Measurements from ENCODE around the gene NOTCH1. TPM values are rescaled to one million over a fixed set of nuclear protein-coding genes. Genes with fewer than 3 reads are reported as not detected.

NOTCH1 gene
- total RNA-seq, 1 experiment from 2014 or later = 37.2 TPM

DNA sequence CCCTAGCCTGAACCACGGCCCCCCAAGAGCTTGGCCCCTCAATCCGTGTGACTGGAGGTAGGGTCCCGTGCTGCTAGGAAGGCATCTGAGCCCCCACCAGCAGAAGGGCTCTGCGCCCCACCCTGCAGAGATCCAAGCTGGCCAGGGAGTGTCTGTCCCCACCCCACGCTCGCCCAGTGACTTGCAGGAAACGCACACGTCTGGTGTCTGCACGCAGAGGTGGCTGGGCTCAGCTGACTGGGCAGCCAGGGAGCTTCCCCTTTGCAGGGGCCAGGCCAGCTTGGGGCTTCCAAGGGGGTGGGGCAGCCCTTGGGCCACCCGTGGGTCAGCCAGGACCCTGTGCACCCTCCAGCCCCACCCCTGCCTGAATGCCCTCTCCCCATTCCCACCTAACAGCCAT is 24.3 kb downstream of the NOTCH1 start:
- Histone ChIP-seq H3K27ac (ENCODE audit: low read depth, low read length, poor library complexity, severe bottlenecking) (no peak overlapping the region), H3K4me3 (ENCODE audit: low read depth, low read length, poor library complexity, severe bottlenecking) (no peak overlapping the region), H3K9me3 (ENCODE audit: low read depth, low read length, poor library complexity, severe bottlenecking) (no peaks in the 10 kb centered on the region), H3K27me3 (replicated peaks; ENCODE audit: insufficient read depth, low read depth, low read length, poor library complexity) (no peaks in the 10 kb centered on the region), H3K4me1 (ENCODE audit: insufficient read depth, low read length, poor library complexity, severe bottlenecking) (peaks cover 9% of the 10 kb centered on the region), H3K36me3 (ENCODE audit: insufficient read depth, low read length, poor library complexity, severe bottlenecking) (peaks cover 6% of the 10 kb centered on the region)
- intact Hi-C loops (cut with micrococcal nuclease; ENCODE audit: unreplicated experiment) = no loop called here
- ChIA-PET CTCF (no interaction called here), POLR2A (ENCODE audit: low non-redundant PET) (interaction anchor here (0.6 kb wide), 1 partner anchor 159 kb away, joined by 4 read pairs; no protein-coding TSS in a partner anchor)
- no peak for TF ChIP-seq EZH2 (IDR thresholded peaks at IDR 0.05; ENCODE audit: borderline replicate concordance, low read depth, low read length, poor library complexity, severe bottlenecking)
- TF ChIP-seq, protein P1, sequence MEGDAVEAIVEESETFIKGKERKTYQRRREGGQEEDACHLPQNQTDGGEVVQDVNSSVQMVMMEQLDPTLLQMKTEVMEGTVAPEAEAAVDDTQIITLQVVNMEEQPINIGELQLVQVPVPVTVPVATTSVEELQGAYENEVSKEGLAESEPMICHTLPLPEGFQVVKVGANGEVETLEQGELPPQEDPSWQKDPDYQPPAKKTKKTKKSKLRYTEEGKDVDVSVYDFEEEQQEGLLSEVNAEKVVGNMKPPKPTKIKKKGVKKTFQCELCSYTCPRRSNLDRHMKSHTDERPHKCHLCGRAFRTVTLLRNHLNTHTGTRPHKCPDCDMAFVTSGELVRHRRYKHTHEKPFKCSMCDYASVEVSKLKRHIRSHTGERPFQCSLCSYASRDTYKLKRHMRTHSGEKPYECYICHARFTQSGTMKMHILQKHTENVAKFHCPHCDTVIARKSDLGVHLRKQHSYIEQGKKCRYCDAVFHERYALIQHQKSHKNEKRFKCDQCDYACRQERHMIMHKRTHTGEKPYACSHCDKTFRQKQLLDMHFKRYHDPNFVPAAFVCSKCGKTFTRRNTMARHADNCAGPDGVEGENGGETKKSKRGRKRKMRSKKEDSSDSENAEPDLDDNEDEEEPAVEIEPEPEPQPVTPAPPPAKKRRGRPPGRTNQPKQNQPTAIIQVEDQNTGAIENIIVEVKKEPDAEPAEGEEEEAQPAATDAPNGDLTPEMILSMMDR (conservative IDR thresholded peaks at IDR 0.05; ENCODE audit: low read depth, low read length) = no peak
- DNase-seq (ENCODE audit: low spot score) = no peak
- BruUV-seq (replicated peaks) = no TSS peak

DNA sequence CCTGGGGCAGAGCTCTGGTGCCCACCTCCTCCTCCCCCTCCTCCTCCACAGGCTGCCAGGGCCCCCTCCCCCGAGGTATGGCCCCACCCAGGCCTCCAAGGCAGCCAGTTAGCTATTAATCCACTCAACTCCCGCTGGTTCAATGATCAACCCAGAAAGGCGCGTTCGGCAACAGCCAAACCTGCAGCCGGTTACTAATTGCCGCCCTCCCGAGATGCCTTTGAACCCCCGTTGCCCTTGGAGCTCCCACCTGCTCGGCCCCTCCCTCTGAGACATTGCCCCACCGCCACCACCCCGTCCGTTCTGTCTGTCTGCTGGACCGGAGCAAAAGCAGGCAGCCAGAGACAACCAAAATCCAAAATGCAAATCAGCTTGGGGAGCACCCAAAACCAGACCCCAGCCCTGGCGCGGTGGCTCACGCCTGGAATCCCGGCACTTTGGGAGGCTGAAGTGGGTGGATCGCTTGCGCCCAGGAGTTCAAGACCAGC is 25.8 kb downstream of the NOTCH1 start:
- Histone ChIP-seq H3K27ac (ENCODE audit: low read depth, low read length, poor library complexity, severe bottlenecking) (peak overlapping the region; percentile 30), H3K27me3 (replicated peaks; ENCODE audit: insufficient read depth, low read depth, low read length, poor library complexity) (no peaks in the 10 kb centered on the region), H3K4me3 (ENCODE audit: low read depth, low read length, poor library complexity, severe bottlenecking) (no peak overlapping the region), H3K36me3 (ENCODE audit: insufficient read depth, low read length, poor library complexity, severe bottlenecking) (peaks cover 14% of the 10 kb centered on the region), H3K9me3 (ENCODE audit: low read depth, low read length, poor library complexity, severe bottlenecking) (no peaks in the 10 kb centered on the region), H3K4me1 (ENCODE audit: insufficient read depth, low read length, poor library complexity, severe bottlenecking) (peaks cover 9% of the 10 kb centered on the region)
- CTCF ChIA-PET = no interaction called here
- POLR2A ChIA-PET (ENCODE audit: low non-redundant PET) = no interaction called here
- BruUV-seq (replicated peaks) = no TSS peak
- TF ChIP-seq, protein P1 (conservative IDR thresholded peaks at IDR 0.05; ENCODE audit: low read depth, low read length) = no peak
- no peak for TF ChIP-seq EZH2 (IDR thresholded peaks at IDR 0.05; ENCODE audit: borderline replicate concordance, low read depth, low read length, poor library complexity, severe bottlenecking)
- peak; percentile 30 for DNase-seq (ENCODE audit: low spot score)
- intact Hi-C loops (cut with micrococcal nuclease; ENCODE audit: unreplicated experiment) = no loop called here

DNA sequence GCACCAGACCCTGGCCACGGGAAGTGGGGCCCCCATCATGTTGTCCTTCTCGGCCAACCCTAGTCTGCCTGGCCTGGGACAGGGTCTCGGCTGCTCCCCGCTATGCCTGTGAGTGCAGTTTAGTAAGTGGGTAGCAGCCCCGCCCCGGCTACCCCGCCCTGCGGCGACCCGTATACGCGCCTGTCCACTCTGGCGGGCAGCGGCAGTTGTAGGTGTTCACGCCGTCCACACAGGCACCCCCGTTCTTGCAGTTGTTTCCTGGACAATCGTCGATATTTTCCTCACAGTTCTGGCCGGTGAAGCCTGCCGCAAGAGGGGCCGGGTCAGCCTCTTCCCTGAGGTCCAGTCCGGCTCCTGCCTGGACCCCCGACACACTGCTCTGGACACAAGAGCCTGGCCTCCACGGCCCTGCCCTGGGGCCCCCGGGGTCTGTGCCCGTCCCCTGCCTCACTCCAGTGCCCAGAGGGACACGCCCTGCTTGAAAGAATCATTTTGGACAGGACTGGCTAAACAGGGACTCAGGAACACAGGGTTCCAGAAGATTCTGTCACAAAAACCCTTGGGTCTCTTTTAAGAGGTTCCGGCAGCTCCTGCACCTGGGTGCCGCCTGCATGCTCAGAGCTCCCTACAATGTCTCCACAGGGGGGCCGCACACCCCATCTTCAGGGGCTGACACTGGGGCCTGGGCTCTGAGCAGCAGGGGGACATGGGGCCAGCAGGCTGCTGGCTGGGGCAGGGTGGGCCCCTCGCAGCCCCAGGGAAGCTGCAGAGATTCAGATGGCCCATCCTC is 26.4 kb downstream of the NOTCH1 start:
- intact Hi-C loops (cut with micrococcal nuclease; ENCODE audit: unreplicated experiment) = no loop called here
- Histone ChIP-seq H3K4me3 (ENCODE audit: low read depth, low read length, poor library complexity, severe bottlenecking) (no peak overlapping the region), H3K36me3 (ENCODE audit: insufficient read depth, low read length, poor library complexity, severe bottlenecking) (peaks cover 20% of the 10 kb centered on the region), H3K9me3 (ENCODE audit: low read depth, low read length, poor library complexity, severe bottlenecking) (no peaks in the 10 kb centered on the region), H3K27me3 (replicated peaks; ENCODE audit: insufficient read depth, low read depth, low read length, poor library complexity) (no peaks in the 10 kb centered on the region), H3K4me1 (ENCODE audit: insufficient read depth, low read length, poor library complexity, severe bottlenecking) (peaks cover 9% of the 10 kb centered on the region), H3K27ac (ENCODE audit: low read depth, low read length, poor library complexity, severe bottlenecking) (peak overlapping the region; percentile 30)
- no TSS peak for BruUV-seq (replicated peaks)
- TF ChIP-seq EZH2 (IDR thresholded peaks at IDR 0.05; ENCODE audit: borderline replicate concordance, low read depth, low read length, poor library complexity, severe bottlenecking) = no peak
- TF ChIP-seq, protein P1 (conservative IDR thresholded peaks at IDR 0.05; ENCODE audit: low read depth, low read length) = no peak
- POLR2A ChIA-PET (ENCODE audit: low non-redundant PET) = interaction anchor here (0.6 kb wide), 1 partner anchor 32 kb away, joined by 8 read pairs; no protein-coding TSS in a partner anchor
- no peak for DNase-seq (ENCODE audit: low spot score)
- CTCF ChIA-PET = no interaction called here

Measured in A673 (cell line).